WTC11 (cell line): Measurements from ENCODE around the gene UGGT1.

Experiments
- ATF3 ChIP-seq: sonication (generic); formaldehyde crosslinking; conservative IDR thresholded peaks from 2 replicates; pipeline ENCODE4 v1.8.1; 2022; ENCODE audit warnings: mild to moderate bottlenecking, missing genetic modification reagents
- ATF6 ChIP-seq: sonication (generic); formaldehyde crosslinking; IDR thresholded peaks from 2 replicates; pipeline ENCODE4 v1.8.1; 2023; ENCODE audit warnings: mild to moderate bottlenecking, missing genetic modification reagents
- E2F1 ChIP-seq: sonication (generic); formaldehyde crosslinking; IDR thresholded peaks from 2 replicates; pipeline ENCODE4 v1.8.0; 2022; ENCODE audit warnings: mild to moderate bottlenecking, missing genetic modification reagents
- GABPB1 ChIP-seq: sonication (generic); formaldehyde crosslinking; IDR thresholded peaks from 2 replicates; pipeline ENCODE4 v1.8.1; 2023; ENCODE audit warnings: mild to moderate bottlenecking, missing genetic modification reagents
- NR2C2 ChIP-seq: sonication (generic); formaldehyde crosslinking; IDR thresholded peaks from 2 replicates; pipeline ENCODE4 v1.8.0; 2022; ENCODE audit warnings: mild to moderate bottlenecking, missing genetic modification reagents
- PRDM15 ChIP-seq: sonication (generic); formaldehyde crosslinking; IDR thresholded peaks from 2 replicates; pipeline ENCODE4 v1.8.0; 2022; ENCODE audit warnings: missing genetic modification reagents
- SMAD3 ChIP-seq: sonication (generic); formaldehyde crosslinking; IDR thresholded peaks from 2 replicates; pipeline ENCODE4 v1.8.0; 2022; ENCODE audit warnings: missing genetic modification reagents, mild to moderate bottlenecking, borderline replicate concordance
- ZNF263 ChIP-seq: sonication (generic); formaldehyde crosslinking; IDR thresholded peaks from 2 replicates; pipeline ENCODE4 v1.8.1; 2022; ENCODE audit warnings: low read depth, mild to moderate bottlenecking, moderate library complexity, missing genetic modification reagents
- ZNF317 ChIP-seq: sonication (generic); formaldehyde crosslinking; IDR thresholded peaks from 2 replicates; pipeline ENCODE4 v1.8.1; 2023; ENCODE audit warnings: low read depth, mild to moderate bottlenecking, moderate library complexity, missing genetic modification reagents, borderline replicate concordance
- TF ChIP-seq, protein P1 (sequence below): fragments of 200-600 bp; IDR thresholded peaks from 2 replicates; pipeline ENCODE4 v1.8.0; 2022; ENCODE audit warnings: antibody characterized with exemption
- TF ChIP-seq, protein P2 (sequence below): sonication (generic); formaldehyde crosslinking; IDR thresholded peaks from 2 replicates; pipeline ENCODE4 v1.8.0; 2023; ENCODE audit warnings: missing genetic modification reagents, mild to moderate bottlenecking, borderline replicate concordance
- TF ChIP-seq, protein P3 (sequence below): sonication (generic); formaldehyde crosslinking; IDR thresholded peaks from 2 replicates; pipeline ENCODE4 v1.8.0; 2023; ENCODE audit warnings: missing genetic modification reagents

- TF ChIP-seq SMAD3 (no peak), E2F1 (CRISPR knock-in tag) (no peak), NR2C2 (CRISPR knock-in tag) (no peak), ZNF263 (CRISPR knock-in tag) (no peak), ATF3 (no peak), PRDM15 (CRISPR knock-in tag) (no peak), ZNF317 (CRISPR knock-in tag) (no peak), ATF6 (CRISPR knock-in tag) (no peak), GABPB1 (CRISPR knock-in tag) (no peak)
- TF ChIP-seq, protein P1, sequence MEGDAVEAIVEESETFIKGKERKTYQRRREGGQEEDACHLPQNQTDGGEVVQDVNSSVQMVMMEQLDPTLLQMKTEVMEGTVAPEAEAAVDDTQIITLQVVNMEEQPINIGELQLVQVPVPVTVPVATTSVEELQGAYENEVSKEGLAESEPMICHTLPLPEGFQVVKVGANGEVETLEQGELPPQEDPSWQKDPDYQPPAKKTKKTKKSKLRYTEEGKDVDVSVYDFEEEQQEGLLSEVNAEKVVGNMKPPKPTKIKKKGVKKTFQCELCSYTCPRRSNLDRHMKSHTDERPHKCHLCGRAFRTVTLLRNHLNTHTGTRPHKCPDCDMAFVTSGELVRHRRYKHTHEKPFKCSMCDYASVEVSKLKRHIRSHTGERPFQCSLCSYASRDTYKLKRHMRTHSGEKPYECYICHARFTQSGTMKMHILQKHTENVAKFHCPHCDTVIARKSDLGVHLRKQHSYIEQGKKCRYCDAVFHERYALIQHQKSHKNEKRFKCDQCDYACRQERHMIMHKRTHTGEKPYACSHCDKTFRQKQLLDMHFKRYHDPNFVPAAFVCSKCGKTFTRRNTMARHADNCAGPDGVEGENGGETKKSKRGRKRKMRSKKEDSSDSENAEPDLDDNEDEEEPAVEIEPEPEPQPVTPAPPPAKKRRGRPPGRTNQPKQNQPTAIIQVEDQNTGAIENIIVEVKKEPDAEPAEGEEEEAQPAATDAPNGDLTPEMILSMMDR: no peak
- TF ChIP-seq, protein P2, sequence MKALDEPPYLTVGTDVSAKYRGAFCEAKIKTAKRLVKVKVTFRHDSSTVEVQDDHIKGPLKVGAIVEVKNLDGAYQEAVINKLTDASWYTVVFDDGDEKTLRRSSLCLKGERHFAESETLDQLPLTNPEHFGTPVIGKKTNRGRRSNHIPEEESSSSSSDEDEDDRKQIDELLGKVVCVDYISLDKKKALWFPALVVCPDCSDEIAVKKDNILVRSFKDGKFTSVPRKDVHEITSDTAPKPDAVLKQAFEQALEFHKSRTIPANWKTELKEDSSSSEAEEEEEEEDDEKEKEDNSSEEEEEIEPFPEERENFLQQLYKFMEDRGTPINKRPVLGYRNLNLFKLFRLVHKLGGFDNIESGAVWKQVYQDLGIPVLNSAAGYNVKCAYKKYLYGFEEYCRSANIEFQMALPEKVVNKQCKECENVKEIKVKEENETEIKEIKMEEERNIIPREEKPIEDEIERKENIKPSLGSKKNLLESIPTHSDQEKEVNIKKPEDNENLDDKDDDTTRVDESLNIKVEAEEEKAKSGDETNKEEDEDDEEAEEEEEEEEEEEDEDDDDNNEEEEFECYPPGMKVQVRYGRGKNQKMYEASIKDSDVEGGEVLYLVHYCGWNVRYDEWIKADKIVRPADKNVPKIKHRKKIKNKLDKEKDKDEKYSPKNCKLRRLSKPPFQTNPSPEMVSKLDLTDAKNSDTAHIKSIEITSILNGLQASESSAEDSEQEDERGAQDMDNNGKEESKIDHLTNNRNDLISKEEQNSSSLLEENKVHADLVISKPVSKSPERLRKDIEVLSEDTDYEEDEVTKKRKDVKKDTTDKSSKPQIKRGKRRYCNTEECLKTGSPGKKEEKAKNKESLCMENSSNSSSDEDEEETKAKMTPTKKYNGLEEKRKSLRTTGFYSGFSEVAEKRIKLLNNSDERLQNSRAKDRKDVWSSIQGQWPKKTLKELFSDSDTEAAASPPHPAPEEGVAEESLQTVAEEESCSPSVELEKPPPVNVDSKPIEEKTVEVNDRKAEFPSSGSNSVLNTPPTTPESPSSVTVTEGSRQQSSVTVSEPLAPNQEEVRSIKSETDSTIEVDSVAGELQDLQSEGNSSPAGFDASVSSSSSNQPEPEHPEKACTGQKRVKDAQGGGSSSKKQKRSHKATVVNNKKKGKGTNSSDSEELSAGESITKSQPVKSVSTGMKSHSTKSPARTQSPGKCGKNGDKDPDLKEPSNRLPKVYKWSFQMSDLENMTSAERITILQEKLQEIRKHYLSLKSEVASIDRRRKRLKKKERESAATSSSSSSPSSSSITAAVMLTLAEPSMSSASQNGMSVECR (CRISPR knock-in tag): no peak
- TF ChIP-seq, protein P3, sequence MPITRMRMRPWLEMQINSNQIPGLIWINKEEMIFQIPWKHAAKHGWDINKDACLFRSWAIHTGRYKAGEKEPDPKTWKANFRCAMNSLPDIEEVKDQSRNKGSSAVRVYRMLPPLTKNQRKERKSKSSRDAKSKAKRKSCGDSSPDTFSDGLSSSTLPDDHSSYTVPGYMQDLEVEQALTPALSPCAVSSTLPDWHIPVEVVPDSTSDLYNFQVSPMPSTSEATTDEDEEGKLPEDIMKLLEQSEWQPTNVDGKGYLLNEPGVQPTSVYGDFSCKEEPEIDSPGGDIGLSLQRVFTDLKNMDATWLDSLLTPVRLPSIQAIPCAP (CRISPR knock-in tag): no peak
These were observed 12.4 kb downstream of the UGGT1 start for GRCh38 chr2:128103407-128103806.
